Measurements from ENCODE around the gene FOXP1. TPM values are rescaled to one million over a fixed set of nuclear protein-coding genes. Genes with fewer than 3 reads are reported as not detected.

The FOXP1 gene
- total RNA-seq, 1 experiment from 2014 or later: 75.3 TPM

GRCh38 chr3:71133865-71134264 is 449.7 kb downstream of the FOXP1 start:
- no peaks in the 10 kb centered on the region for H3K23me2 ChIP-seq (ENCODE audit: insufficient read length, low read depth, low read length, poor library complexity, severe bottlenecking)
- H3K23ac ChIP-seq (ENCODE audit: insufficient read length, low read depth, low read length): no peak overlapping the region
- H2BK12ac ChIP-seq (ENCODE audit: insufficient read length, low read depth, low read length): no peak overlapping the region
- Mint-ChIP-seq H3K27me3 (ENCODE audit: low read depth) (no peaks in the 10 kb centered on the region; the same call in 1 of the 2 replicates), H3K36me3 (ENCODE audit: insufficient read depth in 1 of 3, low read depth in 3 of 3) (no peaks in the 10 kb centered on the region), H3K27ac (no peak overlapping the region; a peak in 3 of 7 replicates), H3K4me1 (peaks cover 77 to 78% of the 10 kb centered on the region in 2 experiments), H3K4me3 (no peak overlapping the region), H3K9me3 (no peaks in the 10 kb centered on the region)
- no peak for TF ChIP-seq CTCF (conservative IDR thresholded peaks at IDR 0.05)
- no peaks in the 10 kb centered on the region for H3K27me3 ChIP-seq (ENCODE audit: insufficient read depth, low read length)
- DNase-seq: no peak
- no peak overlapping the region for H3T11ph ChIP-seq (ENCODE audit: low read length)
- H2BK20ac ChIP-seq (ENCODE audit: low read depth, low read length, poor library complexity, severe bottlenecking): no peak overlapping the region
- no peak overlapping the region for H2AK5ac ChIP-seq (ENCODE audit: insufficient read length, low read length)
- no peak overlapping the region for H2BK120ac ChIP-seq (ENCODE audit: low read depth, low read length, poor library complexity, severe bottlenecking)
- no peak overlapping the region for H4K91ac ChIP-seq (ENCODE audit: insufficient read length, low read depth, low read length)
- no peaks in the 10 kb centered on the region for H3K79me2 ChIP-seq (ENCODE audit: insufficient read depth, low read length)
- no CpG with 5 or more reads among the region's 4 CpGs for WGBS (ENCODE audit: extremely low coverage, insufficient read length, low lambda C conversion rate)
- no peak overlapping the region for H2AFZ ChIP-seq (ENCODE audit: low read length)
- H4K5ac ChIP-seq (ENCODE audit: insufficient read length, low read depth, low read length): no peak overlapping the region
- H3K18ac ChIP-seq (ENCODE audit: insufficient read length, low read depth, low read length): no peak overlapping the region
- no peak overlapping the region for H3K9ac ChIP-seq (ENCODE audit: extremely low read depth, insufficient read length, low read length)
- no peak overlapping the region for H3K4ac ChIP-seq (ENCODE audit: low read depth, low read length)
- no peaks in the 10 kb centered on the region for H3K9me3 ChIP-seq (ENCODE audit: control insufficient read depth, low read depth, low read length)
- H3K14ac ChIP-seq (ENCODE audit: insufficient read depth, low read length): no peak overlapping the region
- no peak overlapping the region for H2BK15ac ChIP-seq (ENCODE audit: low read depth, low read length)
- no peaks in the 10 kb centered on the region for H4K20me1 ChIP-seq (ENCODE audit: control insufficient read depth, insufficient read depth, insufficient read length)
- peaks cover 32% of the 10 kb centered on the region; the same call in 1 of the 2 replicates for H3K4me1 ChIP-seq (ENCODE audit: insufficient read depth, low read length)
- no peaks in the 10 kb centered on the region for H3K79me1 ChIP-seq (ENCODE audit: insufficient read depth, low read depth, low read length, poor library complexity, severe bottlenecking)
- no peak overlapping the region for H3K27ac ChIP-seq (ENCODE audit: insufficient read length, low read depth, low read length)
- no peak overlapping the region for H3K4me2 ChIP-seq (ENCODE audit: insufficient read depth, insufficient read length, low read length)
- no peak overlapping the region for H3K56ac ChIP-seq (ENCODE audit: insufficient read length, low read depth, low read length)
- no peak overlapping the region for H4K8ac ChIP-seq (replicated peaks; ENCODE audit: insufficient read length, low read depth, low read length)
- no peak overlapping the region for H2BK5ac ChIP-seq (ENCODE audit: insufficient read length, low read length)

Measured in H9 (cell line).